OCI-LY3 (cell line): ENCODE data around the gene PDS5B.

Experiments
- EZH2phosphoT487 ChIP-seq: fragments of 200-600 bp; shearing (Covaris generic); IDR thresholded peaks from 2 replicates; pipeline ENCODE4 v1.6.1; 2018; ENCODE audit warnings: antibody characterized with exemption, mixed run types, low read depth
- TF ChIP-seq, protein P1 (sequence below): fragments of 200-600, 300-600 bp; sonication (generic); IDR thresholded peaks from 2 replicates; pipeline ENCODE4 v1.5.1; 2014; ENCODE audit warnings: antibody characterized with exemption, low read length, low read depth

DNA sequence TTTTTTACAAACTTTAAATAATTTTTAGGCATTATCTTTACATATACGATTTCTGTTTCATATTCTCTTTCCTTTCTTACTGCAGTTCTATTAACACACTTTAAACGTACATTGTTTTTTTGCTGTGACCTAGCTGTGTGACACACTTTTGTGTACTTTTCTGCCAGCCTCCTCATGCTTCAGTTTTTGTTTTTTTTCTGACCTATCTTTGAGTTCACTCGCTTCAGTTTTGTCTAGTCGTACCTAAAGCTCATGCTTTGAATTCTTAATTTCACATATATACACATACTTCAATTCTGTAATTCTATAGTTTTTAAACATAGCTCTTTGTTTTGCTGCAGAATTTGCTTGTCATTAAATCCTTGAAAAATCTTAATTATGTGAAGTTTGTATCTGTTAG, 150.4 kb downstream of the PDS5B start:
- TF ChIP-seq, protein P1, sequence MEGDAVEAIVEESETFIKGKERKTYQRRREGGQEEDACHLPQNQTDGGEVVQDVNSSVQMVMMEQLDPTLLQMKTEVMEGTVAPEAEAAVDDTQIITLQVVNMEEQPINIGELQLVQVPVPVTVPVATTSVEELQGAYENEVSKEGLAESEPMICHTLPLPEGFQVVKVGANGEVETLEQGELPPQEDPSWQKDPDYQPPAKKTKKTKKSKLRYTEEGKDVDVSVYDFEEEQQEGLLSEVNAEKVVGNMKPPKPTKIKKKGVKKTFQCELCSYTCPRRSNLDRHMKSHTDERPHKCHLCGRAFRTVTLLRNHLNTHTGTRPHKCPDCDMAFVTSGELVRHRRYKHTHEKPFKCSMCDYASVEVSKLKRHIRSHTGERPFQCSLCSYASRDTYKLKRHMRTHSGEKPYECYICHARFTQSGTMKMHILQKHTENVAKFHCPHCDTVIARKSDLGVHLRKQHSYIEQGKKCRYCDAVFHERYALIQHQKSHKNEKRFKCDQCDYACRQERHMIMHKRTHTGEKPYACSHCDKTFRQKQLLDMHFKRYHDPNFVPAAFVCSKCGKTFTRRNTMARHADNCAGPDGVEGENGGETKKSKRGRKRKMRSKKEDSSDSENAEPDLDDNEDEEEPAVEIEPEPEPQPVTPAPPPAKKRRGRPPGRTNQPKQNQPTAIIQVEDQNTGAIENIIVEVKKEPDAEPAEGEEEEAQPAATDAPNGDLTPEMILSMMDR, result no peak
- no peak for TF ChIP-seq EZH2phosphoT487
